HepG2 (cell line): ENCODE measurements around the gene HEXIM1. TPM values are rescaled to one million over a fixed set of nuclear protein-coding genes. Genes with fewer than 3 reads are reported as not detected.

Source experiments
- ADNP ChIP-seq: sonication (generic); formaldehyde crosslinking; IDR thresholded peaks from 2 replicates; pipeline ENCODE4 v1.4.0; 2020; ENCODE audit warnings: missing genetic modification reagents
- AGO2 ChIP-seq: fragments of 200-400 bp; formaldehyde crosslinking; optimal IDR thresholded peaks from 2 replicates; pipeline ENCODE3; 2017; ENCODE audit warnings: mild to moderate bottlenecking, low read depth, low read length, moderate library complexity
- AHR ChIP-seq: IDR thresholded peaks from 2 replicates; pipeline ENCODE4 v1.6.1; 2018; ENCODE audit warnings: missing genetic modification reagents, missing compliant biosample characterization
- BRCA1 ChIP-seq: sonication (generic); formaldehyde crosslinking; IDR thresholded peaks from 2 replicates; pipeline ENCODE4 v1.4.0; 2020; ENCODE audit warnings: missing genetic modification reagents
- CREM ChIP-seq, 2 experiments: sonication (generic) in 1 of 2; formaldehyde crosslinking in 1 of 2; IDR thresholded peaks; 2 replicates each; pipeline versions ENCODE4 v1.4.0 to v1.6.1; 2016 to 2020; ENCODE audit warnings: antibody characterized with exemption in 1 of 2, mild to moderate bottlenecking in 1 of 2, missing genetic modification reagents in 1 of 2
- DR1 ChIP-seq: sonication (generic); formaldehyde crosslinking; IDR thresholded peaks from 2 replicates; pipeline ENCODE4 v1.8.0; 2021; ENCODE audit warnings: mild to moderate bottlenecking, missing genetic modification reagents, inconsistent platforms
- ISX ChIP-seq: sonication (generic); formaldehyde crosslinking; conservative IDR thresholded peaks from 2 replicates; pipeline ENCODE4 v1.5.0; 2020; ENCODE audit warnings: missing genetic modification reagents
- MNT ChIP-seq: fragments of 450-650 bp; IDR thresholded peaks from 2 replicates; pipeline ENCODE4 v1.6.1; 2016
- NFIC ChIP-seq: IDR thresholded peaks from 2 replicates; pipeline ENCODE4 v1.6.1; 2012; ENCODE audit warnings: mild to moderate bottlenecking, low read length, inconsistent platforms
- PTBP1 ChIP-seq: fragments of 200-400 bp; formaldehyde crosslinking; IDR thresholded peaks from 2 replicates; pipeline ENCODE4 v1.6.1; 2018; ENCODE audit warnings: low read length, low read depth; ENCODE audit not compliant: poor library complexity, severe bottlenecking
- REL ChIP-seq: sonication (generic); formaldehyde crosslinking; conservative IDR thresholded peaks from 2 replicates; pipeline ENCODE4 v1.8.0; 2022; ENCODE audit warnings: mild to moderate bottlenecking, missing genetic modification reagents, moderate library complexity
- RFX3 ChIP-seq: IDR thresholded peaks from 2 replicates; pipeline ENCODE4 v1.6.1; 2016; ENCODE audit warnings: missing biosample characterization, missing genetic modification reagents
- RFXAP ChIP-seq: sonication (generic); formaldehyde crosslinking; IDR thresholded peaks from 2 replicates; pipeline ENCODE4 v1.4.0; 2020; ENCODE audit warnings: missing genetic modification reagents, borderline replicate concordance
- SATB2 ChIP-seq: sonication (generic); formaldehyde crosslinking; IDR thresholded peaks from 2 replicates; pipeline ENCODE4 v1.5.0; 2020; ENCODE audit warnings: missing genetic modification reagents
- SMAD9 ChIP-seq: sonication (generic); formaldehyde crosslinking; IDR thresholded peaks from 2 replicates; pipeline ENCODE4 v1.5.1; 2020; ENCODE audit warnings: mild to moderate bottlenecking, missing genetic modification reagents
- STAG1 ChIP-seq: sonication (generic); formaldehyde crosslinking; IDR thresholded peaks from 2 replicates; pipeline ENCODE4 v1.4.0; 2020; ENCODE audit warnings: missing genetic modification reagents
- STAT6 ChIP-seq: sonication (generic); formaldehyde crosslinking; IDR thresholded peaks from 2 replicates; pipeline ENCODE4 v1.4.0; 2020; ENCODE audit warnings: missing genetic modification reagents, mild to moderate bottlenecking, borderline replicate concordance
- ZNF143 ChIP-seq: sonication (generic); formaldehyde crosslinking; IDR thresholded peaks from 2 replicates; pipeline ENCODE4 v1.4.0; 2020; ENCODE audit warnings: missing genetic modification reagents
- ZNF20 ChIP-seq: sonication (generic); formaldehyde crosslinking; IDR thresholded peaks from 2 replicates; pipeline ENCODE4 v1.4.0; 2020; ENCODE audit warnings: mild to moderate bottlenecking, moderate library complexity, missing genetic modification reagents
- ZNF562 ChIP-seq: sonication (generic); formaldehyde crosslinking; IDR thresholded peaks from 2 replicates; pipeline ENCODE4 v1.8.0; 2022; ENCODE audit warnings: missing genetic modification reagents, borderline replicate concordance
- ZNF563 ChIP-seq: sonication (generic); formaldehyde crosslinking; IDR thresholded peaks from 2 replicates; pipeline ENCODE4 v1.8.0; 2022; ENCODE audit warnings: mild to moderate bottlenecking, moderate library complexity, missing genetic modification reagents
- ZNF616 ChIP-seq: sonication (generic); formaldehyde crosslinking; IDR thresholded peaks from 2 replicates; pipeline ENCODE4 v1.5.0; 2020; ENCODE audit warnings: low read depth, mild to moderate bottlenecking, missing genetic modification reagents
- ZNF784 ChIP-seq: sonication (generic); formaldehyde crosslinking; IDR thresholded peaks from 2 replicates; pipeline ENCODE4 v1.5.1; 2020; ENCODE audit warnings: missing genetic modification reagents, mild to moderate bottlenecking, borderline replicate concordance
- ZSCAN22 ChIP-seq: sonication (generic); formaldehyde crosslinking; IDR thresholded peaks from 2 replicates; pipeline ENCODE4 v1.4.0; 2020; ENCODE audit warnings: mild to moderate bottlenecking, missing genetic modification reagents
- polyA plus RNA-seq, 8 experiments: library from polyadenylated mRNA; depleted of rRNA in 3 of 8; stranded (reverse) in 7 of 8; unstranded in 1 of 8; fragments of >200 nt; fragmentation: Illumina TruSeq in 4 of 8; extraction: Trizol in 4 of 8; gene quantifications; 2 replicates each; pipeline versions ENCODE4 v1.2.1 to v1.2.3, GENCODE V29; 2011 to 2016; ENCODE audit warnings: low read depth in 4 of 8, missing spikeins in 1 of 8, mixed read lengths in 1 of 8; ENCODE audit not compliant: insufficient read depth in 1 of 8
- total RNA-seq, 5 experiments: library from RNA; depleted of rRNA; stranded (reverse); fragments of >200 nt; fragmentation: Illumina TruSeq; extraction: Trizol; gene quantifications; 2 replicates each; pipeline ENCODE4 v1.2.3, GENCODE V29; 2016; ENCODE audit warnings: low read depth in 1 of 5
- TF ChIP-seq, protein P1 (sequence below): sonication (generic); formaldehyde crosslinking; IDR thresholded peaks from 2 replicates; pipeline ENCODE4 v1.4.0; 2020; ENCODE audit warnings: missing genetic modification reagents, low read depth, mild to moderate bottlenecking, borderline replicate concordance

The HEXIM1 gene
- total and polyA plus RNA-seq, 2 of the 13 experiments (the other 11 are each of a cell fraction or from before 2014, with no cell fraction given) = 10.5 to 16.6 TPM

GRCh38 chr17:45135192-45135977, 12.9 kb upstream of the HEXIM1 start, which contains the start of gene ACBD4 (continued):
- TF ChIP-seq MNT = no peak
- 0 out of 2 replicates have a peak, but pooled peaks have one; percentile 68 for TF ChIP-seq ISX (CRISPR knock-in tag)
- peak; percentile 84; the same call in 1 of the 2 replicates for TF ChIP-seq RFXAP
- TF ChIP-seq ZNF20 (CRISPR knock-in tag) = no peak
- peak; percentile 85; the same call in 1 of the 2 replicates for TF ChIP-seq ZNF616 (CRISPR knock-in tag)
- 0 out of 2 replicates have a peak, but pooled peaks have one; percentile 40 for TF ChIP-seq SMAD9
- no peak for TF ChIP-seq NFIC
- TF ChIP-seq ZSCAN22 (CRISPR knock-in tag) = no peak
- TF ChIP-seq BRCA1 (CRISPR knock-in tag) = peak; percentile 79; the same call in 1 of the 2 replicates
- peak; percentile 78; the same call in 1 of the 2 replicates for TF ChIP-seq STAT6 (CRISPR knock-in tag)
- peak; percentile 98 for TF ChIP-seq ZNF563
- no peak; the same call in 1 of the 2 replicates for TF ChIP-seq ADNP (CRISPR knock-in tag)
- peak; percentile 45 for TF ChIP-seq DR1 (CRISPR knock-in tag)
- TF ChIP-seq, protein P1, sequence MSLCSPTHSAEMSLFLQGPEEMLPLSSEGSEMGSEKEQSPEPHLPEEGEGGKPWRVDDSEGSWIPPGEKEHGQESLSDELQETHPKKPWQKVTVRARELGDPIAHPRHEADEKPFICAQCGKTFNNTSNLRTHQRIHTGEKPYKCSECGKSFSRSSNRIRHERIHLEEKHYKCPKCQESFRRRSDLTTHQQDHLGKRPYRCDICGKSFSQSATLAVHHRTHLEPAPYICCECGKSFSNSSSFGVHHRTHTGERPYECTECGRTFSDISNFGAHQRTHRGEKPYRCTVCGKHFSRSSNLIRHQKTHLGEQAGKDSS (CRISPR knock-in tag) = peak; percentile 79; the same call in 1 of the 2 replicates
- TF ChIP-seq ZNF784 (CRISPR knock-in tag) = peak; percentile 94
- TF ChIP-seq AGO2 = peak; percentile 79
- TF ChIP-seq ZNF562 (CRISPR knock-in tag) = no peak
- peak; percentile 87 for TF ChIP-seq CREM (IDR thresholded peaks at IDR 0.05)
- TF ChIP-seq CREM (CRISPR knock-in tag; IDR thresholded peaks at IDR 0.05) = no peak; the same call in 1 of the 2 replicates
- TF ChIP-seq ZNF143 (CRISPR knock-in tag) = no peak; the same call in 1 of the 2 replicates
- TF ChIP-seq STAG1 = peak; percentile 98
- no peak for TF ChIP-seq SATB2 (CRISPR knock-in tag)
- no peak for TF ChIP-seq REL (CRISPR knock-in tag)
- TF ChIP-seq PTBP1 = no peak
- peak; percentile 94 for TF ChIP-seq AHR (CRISPR knock-in tag)
- TF ChIP-seq RFX3 (CRISPR knock-in tag) = no peak
